NB4 (cell line): ENCODE measurements around the gene SSTR1.

ENCODE experiments used
- MYC ChIP-seq: IDR thresholded peaks from 2 replicates; pipeline ENCODE4 v1.6.1; 2011; ENCODE audit warnings: low read depth, low read length
- POLR2A ChIP-seq: IDR thresholded peaks from 2 replicates; pipeline ENCODE4 v1.6.1; 2011; ENCODE audit warnings: mild to moderate bottlenecking; ENCODE audit not compliant: insufficient read length; ENCODE audit errors: extremely low read depth
- TF ChIP-seq, protein P1 (sequence below): IDR thresholded peaks from one replicate; pipeline ENCODE4 v1.5.1; 2012; ENCODE audit warnings: low read depth, low read length
- TF ChIP-seq, protein P2 (sequence below): IDR thresholded peaks from 2 replicates; pipeline ENCODE4 v1.6.1; 2011; ENCODE audit warnings: low read depth, low read length

GRCh38 chr14:38189930-38190726, 17.6 kb upstream of the SSTR1 start:
- TF ChIP-seq, protein P1, sequence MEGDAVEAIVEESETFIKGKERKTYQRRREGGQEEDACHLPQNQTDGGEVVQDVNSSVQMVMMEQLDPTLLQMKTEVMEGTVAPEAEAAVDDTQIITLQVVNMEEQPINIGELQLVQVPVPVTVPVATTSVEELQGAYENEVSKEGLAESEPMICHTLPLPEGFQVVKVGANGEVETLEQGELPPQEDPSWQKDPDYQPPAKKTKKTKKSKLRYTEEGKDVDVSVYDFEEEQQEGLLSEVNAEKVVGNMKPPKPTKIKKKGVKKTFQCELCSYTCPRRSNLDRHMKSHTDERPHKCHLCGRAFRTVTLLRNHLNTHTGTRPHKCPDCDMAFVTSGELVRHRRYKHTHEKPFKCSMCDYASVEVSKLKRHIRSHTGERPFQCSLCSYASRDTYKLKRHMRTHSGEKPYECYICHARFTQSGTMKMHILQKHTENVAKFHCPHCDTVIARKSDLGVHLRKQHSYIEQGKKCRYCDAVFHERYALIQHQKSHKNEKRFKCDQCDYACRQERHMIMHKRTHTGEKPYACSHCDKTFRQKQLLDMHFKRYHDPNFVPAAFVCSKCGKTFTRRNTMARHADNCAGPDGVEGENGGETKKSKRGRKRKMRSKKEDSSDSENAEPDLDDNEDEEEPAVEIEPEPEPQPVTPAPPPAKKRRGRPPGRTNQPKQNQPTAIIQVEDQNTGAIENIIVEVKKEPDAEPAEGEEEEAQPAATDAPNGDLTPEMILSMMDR = no peak
- no peak for TF ChIP-seq MYC
- TF ChIP-seq POLR2A = no peak
- TF ChIP-seq, protein P2, sequence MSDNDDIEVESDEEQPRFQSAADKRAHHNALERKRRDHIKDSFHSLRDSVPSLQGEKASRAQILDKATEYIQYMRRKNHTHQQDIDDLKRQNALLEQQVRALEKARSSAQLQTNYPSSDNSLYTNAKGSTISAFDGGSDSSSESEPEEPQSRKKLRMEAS = no peak
